Body of pancreas (tissue), 4 donors: ENCODE measurements around the gene MYO5C. TPM values are rescaled to one million over a fixed set of nuclear protein-coding genes. Genes with fewer than 3 reads are reported as not detected.

Source experiments
- ATAC-seq: fragments of 150-250 bp; one replicate; pipeline ENCODE4 v1.9.1; 2016
- DNase-seq, 4 donors: peaks; one replicate each; pipeline ENCODE4 v3.0.0-alpha.2; 2019
- H3K27ac ChIP-seq, 4 donors: fragments of 200-600 bp; sonication (generic); 1 replicate in 3 of 4; 2 replicates in 1 of 4; pipeline versions ENCODE4 v1.5.1 to v1.6.1; 2016 to 2019; ENCODE audit warnings: mild to moderate bottlenecking in 1 of 4, mixed read lengths in 1 of 4, moderate library complexity in 1 of 4
- H3K27me3 ChIP-seq, 2 donors: fragments of 200-600 bp; sonication (generic); one replicate each; pipeline ENCODE4 v1.6.0; 2016; ENCODE audit warnings: mild to moderate bottlenecking in 1 of 2
- H3K36me3 ChIP-seq, 2 donors: fragments of 200-600 bp; sonication (generic); replicated peaks in 1 of 2; 2 replicates each; pipeline ENCODE4 v1.5.1; 2016; ENCODE audit warnings: low read depth in 2 of 2; ENCODE audit not compliant: insufficient read depth in 1 of 2
- H3K4me1 ChIP-seq: fragments of 200-600 bp; sonication (generic); one replicate; pipeline ENCODE4 v1.6.0; 2016
- H3K4me3 ChIP-seq, 2 donors: fragments of 200-600 bp; sonication (generic); 1 replicate in 1 of 2; 2 replicates in 1 of 2; pipeline ENCODE4 v1.5.1; 2016 to 2019
- H3K9me3 ChIP-seq, 3 donors: fragments of 200-600 bp; sonication (generic); 1 replicate in 2 of 3; 2 replicates in 1 of 3; pipeline ENCODE4 v1.5.1; 2016
- POLR2A ChIP-seq, 3 donors: fragments of 450-650 bp; IDR thresholded peaks; one replicate each; pipeline ENCODE4 v1.6.1; 2016; ENCODE audit warnings: antibody characterized with exemption in 3 of 3, mild to moderate bottlenecking in 2 of 3
- WGBS, 2 donors: methylation state at CpG; one replicate each; pipeline ENCODE4 v1.1.5; 2017; 5-methylcytosine and 5-hydroxymethylcytosine counted together
- intact Hi-C: fragments of 100-400 bp; cut with DNase I; formaldehyde crosslinking; loops from one replicate; pipeline ENCODE4 v1.15.1; 2023
- total RNA-seq, 2 donors: library from RNA; depleted of rRNA; stranded (reverse); fragments of >200 nt; gene quantifications; one replicate each; pipeline ENCODE4 v1.1.0, GENCODE V29; 2016
- TF ChIP-seq, protein P1 (sequence below), 7 experiments: fragments of 450-650 bp in 4 of 7; fragments of 200-600 bp in 3 of 7; sonication (generic) in 3 of 7; IDR thresholded peaks; one replicate each; pipeline ENCODE4 v1.5.1; 2016 to 2019; ENCODE audit warnings: antibody characterized with exemption in 7 of 7

Gene MYO5C
- total RNA-seq, 2 donors from 2014 or later = 34.8 to 76.8 TPM

DNA sequence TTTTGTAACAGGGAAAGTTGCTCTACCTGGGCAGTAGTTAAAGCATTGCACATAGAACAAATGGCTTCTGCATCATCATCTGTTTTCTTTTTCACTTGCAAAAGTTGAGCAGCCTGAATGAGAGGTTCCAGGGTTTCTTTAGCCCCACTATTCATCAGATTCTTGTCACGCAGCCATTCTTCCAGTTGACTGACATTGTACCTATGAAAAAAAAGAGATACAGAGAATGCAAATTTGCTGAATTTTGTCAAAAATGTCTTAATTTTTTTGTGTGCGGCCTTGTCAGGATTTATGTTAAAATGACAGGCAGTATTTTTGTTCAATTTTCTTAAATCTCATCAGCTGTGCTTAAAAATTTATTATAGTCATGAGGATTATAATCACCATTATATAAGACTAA is 21.4 kb upstream of the MYO5C start:
- Histone ChIP-seq H3K4me3 (no peak overlapping the region), H3K27me3 (no peaks in the 10 kb centered on the region), H3K9me3 (no peaks in the 10 kb centered on the region), H3K27ac (no peak overlapping the region), H3K4me1 (no peaks in the 10 kb centered on the region), H3K36me3 (no peaks in the 10 kb centered on the region)
- ATAC-seq = no peak
- TF ChIP-seq, protein P1, sequence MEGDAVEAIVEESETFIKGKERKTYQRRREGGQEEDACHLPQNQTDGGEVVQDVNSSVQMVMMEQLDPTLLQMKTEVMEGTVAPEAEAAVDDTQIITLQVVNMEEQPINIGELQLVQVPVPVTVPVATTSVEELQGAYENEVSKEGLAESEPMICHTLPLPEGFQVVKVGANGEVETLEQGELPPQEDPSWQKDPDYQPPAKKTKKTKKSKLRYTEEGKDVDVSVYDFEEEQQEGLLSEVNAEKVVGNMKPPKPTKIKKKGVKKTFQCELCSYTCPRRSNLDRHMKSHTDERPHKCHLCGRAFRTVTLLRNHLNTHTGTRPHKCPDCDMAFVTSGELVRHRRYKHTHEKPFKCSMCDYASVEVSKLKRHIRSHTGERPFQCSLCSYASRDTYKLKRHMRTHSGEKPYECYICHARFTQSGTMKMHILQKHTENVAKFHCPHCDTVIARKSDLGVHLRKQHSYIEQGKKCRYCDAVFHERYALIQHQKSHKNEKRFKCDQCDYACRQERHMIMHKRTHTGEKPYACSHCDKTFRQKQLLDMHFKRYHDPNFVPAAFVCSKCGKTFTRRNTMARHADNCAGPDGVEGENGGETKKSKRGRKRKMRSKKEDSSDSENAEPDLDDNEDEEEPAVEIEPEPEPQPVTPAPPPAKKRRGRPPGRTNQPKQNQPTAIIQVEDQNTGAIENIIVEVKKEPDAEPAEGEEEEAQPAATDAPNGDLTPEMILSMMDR (IDR thresholded peaks at IDR 0.05) = no peak
- TF ChIP-seq POLR2A (IDR thresholded peaks at IDR 0.05) = no peak
- intact Hi-C loops = no loop called here
- DNase-seq = no peak
- WGBS, 2 donors = 93 to 96% methylated on average over 2 of the region's 2 CpGs

DNA sequence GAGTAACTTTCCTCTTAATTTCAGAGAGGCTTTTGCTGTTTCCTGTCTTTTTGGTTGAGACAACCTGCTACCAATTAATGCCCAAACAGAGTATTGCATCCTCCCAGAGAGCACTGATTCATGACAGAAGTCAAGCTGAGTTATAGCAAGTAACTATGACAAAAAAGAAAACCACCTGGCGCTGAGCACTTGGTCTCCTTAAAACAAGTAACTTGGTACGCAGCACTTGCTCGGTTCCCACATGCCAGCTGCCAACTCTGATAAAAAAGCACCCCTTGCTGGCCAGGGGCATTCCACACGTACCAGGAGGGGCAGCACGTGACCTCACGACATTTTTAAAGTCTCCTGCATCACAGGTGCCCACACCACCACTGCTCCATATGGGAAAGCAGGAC is 13.5 kb upstream of the MYO5C start:
- Histone ChIP-seq H3K36me3 (no peaks in the 10 kb centered on the region), H3K27ac (peak overlapping the region in 3 of 4 donors; percentile 43 to 71 (median 58)), H3K27me3 (no peaks in the 10 kb centered on the region), H3K9me3 (no peaks in the 10 kb centered on the region), H3K4me3 (no peak overlapping the region), H3K4me1 (peaks cover 14% of the 10 kb centered on the region)
- DNase-seq = peak; percentile 51 to 78 (median 72)
- intact Hi-C loops = no loop called here
- ATAC-seq = peak; percentile 82
- TF ChIP-seq, protein P1 (IDR thresholded peaks at IDR 0.05) = no peak
- TF ChIP-seq POLR2A (IDR thresholded peaks at IDR 0.05) = peak in 1 of 3 donors; percentile 20
- WGBS, 2 donors = 20 to 22% methylated on average over 6 of the region's 6 CpGs

DNA sequence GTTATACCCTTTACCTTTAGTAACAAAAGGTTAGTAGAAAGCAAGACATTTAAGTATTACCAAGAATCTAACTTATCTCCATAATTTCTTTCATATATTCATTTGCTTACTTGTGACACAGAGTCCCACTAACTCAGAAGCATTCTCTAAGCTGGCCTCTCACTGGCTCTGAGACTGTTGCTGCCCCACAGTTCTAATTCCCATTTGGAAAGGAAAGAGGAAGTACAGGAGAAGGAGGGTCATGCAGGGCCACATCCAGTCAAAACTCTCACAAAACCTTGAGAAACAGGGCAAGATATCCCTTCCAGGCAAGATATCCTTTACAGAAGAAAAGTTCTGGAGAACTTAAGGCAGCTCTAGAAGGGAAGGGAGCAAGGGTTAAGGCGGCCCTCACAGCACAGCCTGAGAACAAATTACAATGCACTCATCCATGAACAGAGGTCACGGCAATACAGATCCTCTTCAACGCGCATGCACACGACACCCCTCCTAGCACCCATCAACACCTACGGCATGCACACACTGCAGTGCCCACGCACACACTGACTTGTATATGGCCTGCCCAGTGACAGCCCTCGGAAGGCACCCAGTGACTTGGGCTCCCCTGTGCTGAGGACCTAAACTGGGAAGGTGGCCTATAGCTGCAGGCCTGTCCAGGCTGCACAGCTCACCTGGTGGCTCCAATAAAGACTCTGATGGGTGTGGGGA is 13.0 kb upstream of the MYO5C start:
- Histone ChIP-seq H3K4me1 (peaks cover 14% of the 10 kb centered on the region), H3K27me3 (no peaks in the 10 kb centered on the region), H3K9me3 (no peaks in the 10 kb centered on the region), H3K36me3 (no peaks in the 10 kb centered on the region), H3K27ac (peak overlapping the region in 3 of 4 donors; percentile 43 to 71 (median 58)), H3K4me3 (no peak overlapping the region)
- TF ChIP-seq, protein P1 (IDR thresholded peaks at IDR 0.05) = no peak
- TF ChIP-seq POLR2A (IDR thresholded peaks at IDR 0.05) = no peak
- no peak for DNase-seq
- ATAC-seq = peak; percentile 49
- intact Hi-C loops = no loop called here
- WGBS, 2 donors = 48 to 65% methylated on average over 8 of the region's 8 CpGs

DNA sequence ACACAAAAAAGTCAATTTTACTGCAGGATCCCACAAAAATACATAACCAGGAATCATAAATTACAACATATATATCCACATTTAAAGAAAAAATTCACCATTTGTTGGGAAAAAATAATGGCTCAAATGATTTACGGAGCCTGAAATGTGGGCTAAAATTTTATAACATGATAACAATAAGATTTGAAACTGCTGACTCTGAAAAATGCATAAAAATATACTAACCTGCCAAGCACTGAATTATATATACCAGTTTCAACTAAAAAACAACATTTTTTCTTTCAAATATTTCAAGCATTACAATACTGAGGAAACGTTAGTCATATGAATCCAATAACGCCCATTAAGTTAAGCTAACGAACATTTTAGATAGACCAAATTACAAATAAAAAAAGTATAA is 12.2 kb upstream of the MYO5C start:
- no peaks in the 10 kb centered on the region for H3K9me3 ChIP-seq
- no peaks in the 10 kb centered on the region for H3K27me3 ChIP-seq
- peaks cover 14% of the 10 kb centered on the region for H3K4me1 ChIP-seq
- intact Hi-C loops = no loop called here
- no peak for DNase-seq
- ATAC-seq = no peak
- peak overlapping the region in 2 of 4 donors; percentile 43 to 71 for H3K27ac ChIP-seq
- no peak for TF ChIP-seq POLR2A (IDR thresholded peaks at IDR 0.05)
- TF ChIP-seq, protein P1 (IDR thresholded peaks at IDR 0.05) = no peak
- H3K4me3 ChIP-seq = no peak overlapping the region
- WGBS, 2 donors = 90% methylated on average over 4 of the region's 4 CpGs
- no peaks in the 10 kb centered on the region for H3K36me3 ChIP-seq

DNA sequence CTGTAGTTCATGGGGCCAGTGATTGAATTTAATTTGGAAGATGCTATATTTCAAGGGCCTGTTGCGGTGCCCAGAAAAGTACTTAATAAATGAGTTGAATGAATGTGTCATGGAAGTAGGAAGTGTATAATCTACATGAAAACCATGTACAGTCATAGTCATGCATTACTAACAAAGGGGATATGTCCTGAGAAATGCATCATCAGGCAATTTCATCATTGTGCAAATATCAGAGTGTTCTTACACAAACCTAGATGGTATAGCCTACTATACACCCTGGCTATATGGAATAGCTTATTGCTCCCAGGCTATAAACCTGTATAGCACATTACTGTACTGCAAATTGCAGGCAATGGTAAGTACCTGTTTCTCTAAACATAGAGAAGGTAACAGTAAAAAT is 10.7 kb upstream of the MYO5C start:
- WGBS, 2 donors = 95 to 96% methylated on average over 1 of the region's 1 CpG
- ATAC-seq (no peak), DNase-seq (no peak)
- no peaks in the 10 kb centered on the region for H3K9me3 ChIP-seq
- H3K27ac ChIP-seq = no peak overlapping the region
- no peaks in the 10 kb centered on the region for H3K36me3 ChIP-seq
- no peak for TF ChIP-seq POLR2A (IDR thresholded peaks at IDR 0.05)
- TF ChIP-seq, protein P1 (IDR thresholded peaks at IDR 0.05) = no peak
- H3K27me3 ChIP-seq = no peaks in the 10 kb centered on the region
- H3K4me1 ChIP-seq = peaks cover 14% of the 10 kb centered on the region
- no peak overlapping the region for H3K4me3 ChIP-seq
- intact Hi-C loops = no loop called here
